Motor neuron (in vitro differentiated cells): Measurements from ENCODE around the gene PRR23A. TPM values are rescaled to one million over a fixed set of nuclear protein-coding genes. Genes with fewer than 3 reads are reported as not detected.
"Not testable (repeated sequence)": the region's sequence is repeated elsewhere in the genome, so short reads cannot be mapped to it uniquely, and the experiment has no call there.

Experiments used
- ATAC-seq, 8 experiments: fragments of 200-7000 bp; cut with Tn5 transposase; replicated peaks in 6 of 8; 2 replicates each; pipeline ENCODE4 v1.8.0; 2021; ENCODE audit warnings: mild to moderate bottlenecking in 8 of 8, moderate library complexity in 8 of 8
- H3K27ac ChIP-seq, 2 donors: fragments of 250-450 bp; sonication (Bioruptor Pico); 2 replicates each; pipeline ENCODE4 v1.9.0; 2021; ENCODE audit warnings: antibody characterized with exemption in 2 of 2, mild to moderate bottlenecking in 2 of 2, moderate library complexity in 1 of 2
- H3K4me1 ChIP-seq, 2 donors: fragments of 250-450 bp; sonication (Bioruptor Pico); replicated peaks in 1 of 2; 2 replicates each; pipeline ENCODE4 v1.6.1; 2021; ENCODE audit warnings: antibody characterized with exemption in 2 of 2, mild to moderate bottlenecking in 2 of 2, moderate library complexity in 1 of 2
- H3K4me3 ChIP-seq, 5 donors: fragments of 250-450 bp; sonication (Bioruptor Pico); 2 replicates each; pipeline ENCODE4 v1.9.0; 2021; ENCODE audit warnings: antibody characterized with exemption in 5 of 5, mild to moderate bottlenecking in 5 of 5, moderate library complexity in 4 of 5
- WGBS, 10 experiments: fragments of 450-650 bp; shearing (Covaris generic); methylation state at CpG; one replicate each; pipeline ENCODE4 v1.0.0; 2022; 5-methylcytosine and 5-hydroxymethylcytosine counted together
- in situ Hi-C, 9 experiments: fragments of 400-800 bp; cut with MboI; loops; one replicate each; pipeline ENCODE4 v1.15.0; 2021; ENCODE audit warnings: low sequenced_read_pairs in 9 of 9, low pct_unique_long_range_greater_than_20kb in 2 of 9; ENCODE audit not compliant: unreplicated experiment in 9 of 9
- total RNA-seq, 8 experiments: library from RNA; unstranded; fragments of 300-600 nt; gene quantifications; 2 replicates each; pipeline versions ENCODE4 v1.2.3 to v1.2.4, GENCODE V29; 2022

Gene PRR23A
- total RNA-seq: under 1 TPM in 1 of 8 experiments, not detected in 7; 0.52 TPM

- Histone ChIP-seq H3K27ac (no peak within 1 kb of the TSS), H3K4me1 (no peaks in the 10 kb centered on the region), H3K4me3 (no peak within 1 kb of the TSS)
- in situ Hi-C loops: no loop called here
- no peak for ATAC-seq
- 96 to 97% methylated on average over 13 to 14 of the region's 60 CpGs; no CpG with 5 or more reads in 8 of the 10 experiments for WGBS, 10 experiments
Measured at GRCh38 chr3:139006051-139006716, at the start of gene PRR23A. Gene PRR23A, minus strand, starts transcription at chr3:139006268. Its CDS starts 0 bp downstream, at chr3:139006268.

DNA sequence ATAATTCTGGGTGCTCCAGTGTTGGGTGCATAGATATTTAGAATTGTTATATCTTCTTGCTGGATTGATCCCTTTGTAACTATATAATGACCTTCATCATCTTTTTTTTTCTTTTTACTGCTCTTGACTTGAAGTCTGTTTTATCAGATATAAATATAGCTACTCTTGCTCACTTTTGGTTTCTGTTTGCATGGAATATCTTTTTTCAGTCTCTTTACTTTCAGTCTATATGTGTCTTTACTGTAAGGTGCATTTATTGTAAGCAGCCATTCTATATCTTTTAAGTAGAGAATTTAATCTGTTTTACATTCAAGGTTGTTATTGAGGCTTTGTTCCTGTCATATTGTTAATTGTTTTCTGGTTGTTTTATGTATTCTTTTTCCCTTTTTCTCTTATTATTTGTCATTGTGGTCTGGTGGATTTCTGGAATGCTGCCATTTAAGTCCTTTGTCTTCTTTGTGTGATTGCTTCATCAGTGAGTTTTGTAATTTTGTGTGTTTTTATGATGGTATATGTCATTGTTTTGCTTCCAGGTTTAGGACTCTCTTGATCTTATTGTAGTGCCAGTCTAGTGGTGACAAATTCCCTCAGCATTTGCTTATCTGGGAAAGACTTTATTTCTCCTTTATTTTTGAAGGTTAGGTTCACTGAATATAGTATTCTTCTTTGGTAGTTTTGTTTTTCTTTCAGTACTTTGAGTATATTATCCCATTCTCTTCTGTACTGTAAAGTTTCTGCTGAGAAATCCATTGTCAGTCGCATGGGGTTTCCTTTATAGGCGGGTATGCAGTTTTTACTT, 46.9 kb upstream of the PRR23A start:
- H3K4me1 ChIP-seq: no peaks in the 10 kb centered on the region
- in situ Hi-C loops: no loop called here
- 0 to 94% (median 79%) methylated on average over 1 to 2 of the region's 2 CpGs; no CpG with 5 or more reads in 1 of the 10 experiments for WGBS, 10 experiments
- no peak for ATAC-seq
- no peak overlapping the region for H3K4me3 ChIP-seq
- no peak overlapping the region for H3K27ac ChIP-seq

DNA sequence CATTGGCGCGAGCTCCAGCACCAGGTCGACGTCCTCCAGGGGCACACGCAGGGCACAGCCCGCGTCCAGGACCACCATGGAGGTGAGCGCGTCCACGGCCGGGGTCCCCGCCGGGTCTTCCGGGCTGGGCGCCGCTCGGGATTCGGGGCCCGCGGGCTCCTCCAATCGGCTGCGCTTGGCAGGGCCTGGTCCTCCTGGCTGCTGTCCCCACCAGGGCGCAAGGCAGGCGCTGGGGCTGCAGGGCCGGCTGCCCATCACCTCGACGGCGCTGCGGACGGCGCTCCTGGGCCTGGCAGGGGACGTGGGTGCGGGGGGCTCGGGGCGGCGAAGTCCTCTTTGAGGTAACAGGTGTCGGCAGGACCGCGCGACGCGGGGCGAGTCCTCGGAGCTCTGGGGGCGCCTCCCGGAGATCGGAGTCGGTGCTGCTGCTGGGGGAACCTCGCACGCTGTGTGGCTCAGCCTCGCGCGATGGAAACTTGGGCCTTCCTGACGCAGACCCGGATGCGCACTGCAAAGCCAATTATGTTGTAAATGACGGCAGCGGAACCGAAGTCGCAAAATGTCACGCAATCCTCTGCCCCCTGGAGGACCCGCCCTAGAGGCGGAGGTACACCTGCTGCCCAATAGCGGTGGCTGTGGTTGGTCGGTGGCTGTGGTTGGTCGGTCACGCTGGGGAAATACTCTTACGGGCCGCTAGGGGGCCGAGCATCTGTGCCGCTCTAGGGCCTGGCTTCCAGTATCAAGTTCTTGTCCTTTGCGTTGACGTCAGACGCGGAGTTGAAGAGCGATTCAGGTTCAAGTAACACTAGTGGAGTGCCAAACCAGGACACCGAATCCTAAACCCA, 38.5 kb upstream of the PRR23A start, which contains the start of gene PRR23C:
TSS of gene PRR23C (minus strand) at position 527 of the 845 bp plus-strand sequence. CDS start at position 255, 272 bp downstream.
- no peak for ATAC-seq
- 80 to 100% (median 97%) methylated on average over 1 to 35 of the region's 77 CpGs; no CpG with 5 or more reads in 5 of the 10 experiments for WGBS, 10 experiments

DNA sequence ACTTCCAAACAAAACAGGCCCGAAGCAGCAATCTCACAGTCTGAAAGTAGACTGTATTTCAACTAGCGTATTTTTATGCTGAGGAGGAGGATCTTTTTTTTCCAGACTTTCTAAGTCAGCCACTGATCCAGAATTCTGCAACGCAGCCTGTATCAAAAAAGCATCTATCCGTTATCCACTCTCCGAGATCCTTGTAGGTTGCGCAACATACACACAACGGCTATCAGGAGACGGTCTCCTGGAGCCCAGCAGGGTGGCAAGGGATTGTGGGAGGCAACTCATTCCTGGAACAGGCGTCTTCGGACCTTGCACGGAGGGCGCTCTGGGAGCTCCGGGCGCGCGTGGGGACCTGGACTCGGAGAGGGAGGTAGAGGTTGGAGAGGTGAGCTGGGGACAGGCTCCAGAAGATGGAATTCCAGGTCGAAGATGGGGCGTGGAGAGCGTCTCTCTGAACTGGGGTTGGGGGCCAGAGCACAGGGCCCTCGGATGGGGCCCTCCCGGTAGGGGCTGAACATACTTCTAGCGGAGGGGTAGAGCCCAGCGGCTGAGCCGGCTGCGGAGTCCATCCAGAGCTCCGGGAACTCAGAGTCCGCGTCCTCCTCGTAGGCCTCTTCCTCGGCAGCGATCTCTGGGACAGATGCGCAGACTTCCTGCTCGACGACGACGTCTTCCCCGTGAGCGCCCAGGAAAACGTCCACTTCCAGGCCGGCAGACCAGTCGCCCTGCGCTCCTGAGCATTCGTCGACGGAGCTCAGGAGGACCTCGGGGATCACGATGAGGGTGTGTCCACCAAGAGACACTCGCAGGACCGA, 37.7 kb upstream of the PRR23A start:
- no peak for ATAC-seq
- H3K27ac ChIP-seq: no peak overlapping the region
- 37 to 100% (median 91%) methylated on average over 1 to 19 of the region's 50 CpGs; no CpG with 5 or more reads in 2 of the 10 experiments for WGBS, 10 experiments
- in situ Hi-C loops: no loop called here
- H3K4me3 ChIP-seq: no peak overlapping the region
- H3K4me1 ChIP-seq: no peaks in the 10 kb centered on the region

More for the DNA sequence above, 38.5 kb upstream of the PRR23A start, which contains the start of gene PRR23C:
- H3K4me3 ChIP-seq: no peak within 1 kb of the TSS
- H3K27ac ChIP-seq: no peak within 1 kb of the TSS
- H3K4me1 ChIP-seq: no peaks in the 10 kb centered on the region
- in situ Hi-C loops: no loop called here

- Histone ChIP-seq H3K4me1 (no peaks in the 10 kb centered on the region), H3K27ac (no peak overlapping the region), H3K4me3 (no peak overlapping the region)
- in situ Hi-C loops: no loop called here
- WGBS, 10 experiments: 45 to 90% (median 78%) methylated on average over 2 to 6 of the region's 6 CpGs; no CpG with 5 or more reads in 2 of the 10 experiments
- no peak for ATAC-seq
Measured at GRCh38 chr3:139037478-139037877, 31.4 kb upstream of the PRR23A start.

DNA sequence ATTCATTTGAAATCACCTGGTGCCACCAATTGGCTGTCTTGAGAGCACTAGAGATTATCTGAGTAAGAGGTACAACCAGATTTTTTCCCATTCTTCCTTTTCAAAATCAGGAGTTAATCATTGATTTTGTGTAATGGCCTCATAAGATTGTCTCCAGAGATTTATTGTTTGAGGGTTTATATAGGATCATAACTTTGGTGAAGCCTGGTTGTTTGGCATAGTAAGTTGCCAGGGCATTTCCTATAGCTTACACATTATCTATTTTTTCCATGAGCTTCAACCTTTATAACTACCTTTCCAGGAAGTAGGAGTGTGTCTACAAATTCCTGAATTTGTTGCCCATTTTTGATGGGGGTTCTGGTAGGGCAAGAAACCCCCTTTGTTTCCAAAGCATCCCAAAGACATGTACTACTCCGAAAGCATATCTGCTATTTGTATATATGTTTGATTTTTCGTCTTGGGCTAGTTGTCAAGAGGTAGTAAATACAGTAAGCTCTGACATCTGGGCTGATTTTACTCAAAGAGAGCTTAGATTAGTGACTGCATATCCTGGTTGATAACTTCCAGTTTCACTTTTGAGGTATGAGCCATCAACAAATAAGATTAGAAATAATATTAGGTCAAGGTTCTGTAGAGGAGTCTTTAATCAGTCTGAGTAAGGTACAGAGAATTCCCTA, 26.4 kb upstream of the PRR23A start:
- in situ Hi-C loops: no loop called here
- no peaks in the 10 kb centered on the region for H3K4me1 ChIP-seq
- WGBS, 10 experiments: 0 to 80% (median 60%) methylated on average over 1 to 2 of the region's 2 CpGs; no CpG with 5 or more reads in 1 of the 10 experiments
- H3K4me3 ChIP-seq: no peak overlapping the region
- no peak for ATAC-seq
- H3K27ac ChIP-seq: no peak overlapping the region

GRCh38 chr3:139030576-139030975, 24.5 kb upstream of the PRR23A start:
- H3K27ac ChIP-seq, ATAC-seq, in situ Hi-C loops, H3K4me1 ChIP-seq, H3K4me3 ChIP-seq: not testable (repeated sequence)

DNA sequence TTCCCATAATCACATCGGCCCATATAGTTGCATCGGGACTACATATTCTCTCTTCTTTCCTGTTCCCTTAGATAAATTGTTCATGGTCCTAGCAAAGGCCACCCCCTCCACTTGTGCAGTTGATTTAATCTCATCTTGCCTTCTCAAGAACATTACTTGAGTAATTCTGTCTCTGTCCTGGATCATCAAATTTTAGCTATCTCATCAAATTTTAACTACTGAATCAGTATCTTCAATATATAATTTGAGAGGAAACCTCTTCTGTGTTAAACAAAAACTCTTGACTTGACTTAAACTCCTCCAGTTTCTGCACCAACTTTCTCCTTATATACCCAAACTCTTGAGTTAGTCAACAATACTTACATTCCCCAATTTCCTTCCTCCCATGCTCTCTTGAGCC, 18.9 kb upstream of the PRR23A start:
- 7 to 100% (median 76%) methylated on average over 2 of the region's 2 CpGs; no CpG with 5 or more reads in 1 of the 10 experiments for WGBS, 10 experiments
- ATAC-seq: no peak
- in situ Hi-C loops: no loop called here
- H3K4me1 ChIP-seq: no peaks in the 10 kb centered on the region
- no peak overlapping the region for H3K4me3 ChIP-seq
- H3K27ac ChIP-seq: no peak overlapping the region

DNA sequence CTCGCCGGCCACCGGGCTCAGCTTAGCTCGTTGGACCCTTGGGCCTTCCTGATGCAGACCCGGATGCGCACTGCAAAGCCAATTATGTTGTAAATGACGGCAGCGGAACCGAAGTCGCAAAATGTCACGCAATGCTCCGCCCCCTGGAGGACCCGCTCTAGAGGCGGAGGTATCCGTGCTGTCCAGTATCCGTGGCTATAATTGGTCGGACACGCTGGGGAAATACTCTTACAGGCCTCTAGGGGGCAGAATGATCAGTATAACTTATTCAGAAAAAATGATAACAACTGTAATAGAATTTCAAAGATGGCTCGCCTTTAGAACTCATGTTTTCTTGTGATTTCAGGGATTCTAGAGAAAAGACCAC, 14.8 kb upstream of the PRR23A start, which contains the start of gene PRR23B:
TSS of gene PRR23B (minus strand) at position 59 of the 367 bp plus-strand sequence. CDS start 265 bp downstream, outside the sequence.
- Histone ChIP-seq H3K4me1 (no peaks in the 10 kb centered on the region), H3K4me3 (no peak within 1 kb of the TSS), H3K27ac (no peak within 1 kb of the TSS)
- no peak for ATAC-seq
- 30 to 100% (median 83%) methylated on average over 1 to 12 of the region's 19 CpGs; no CpG with 5 or more reads in 3 of the 10 experiments for WGBS, 10 experiments
- in situ Hi-C loops: no loop called here

GRCh38 chr3:139020036-139020867, 14.2 kb upstream of the PRR23A start:
- no peak for ATAC-seq

DNA sequence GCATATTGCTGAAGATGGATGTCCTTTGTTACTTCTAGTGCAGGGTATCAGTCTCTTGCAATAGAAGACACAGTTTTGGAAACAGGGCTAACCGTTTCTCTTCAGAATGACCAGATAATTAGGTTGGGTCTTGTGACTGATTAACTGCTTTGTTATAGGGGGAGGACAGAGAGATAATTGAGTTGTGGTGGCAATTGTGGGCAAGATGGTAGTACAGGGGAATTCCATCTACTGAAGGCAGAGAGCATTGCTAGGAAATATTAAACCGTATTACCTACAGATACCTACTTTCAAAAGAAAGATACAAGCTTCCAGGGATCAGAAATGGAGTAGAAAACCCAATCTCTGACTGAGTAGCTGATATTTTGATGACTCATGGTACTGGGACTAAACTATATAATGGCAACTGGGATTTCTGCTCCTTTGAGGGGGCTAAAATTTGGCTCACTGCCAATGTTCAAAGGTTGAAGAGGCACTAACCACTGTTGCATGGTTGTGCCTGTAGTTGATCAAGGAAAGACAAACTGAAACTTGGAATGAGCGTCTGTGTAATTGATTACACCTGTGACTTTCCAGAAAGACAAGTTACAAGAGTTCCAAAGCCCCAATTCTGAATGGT, 10.5 kb upstream of the PRR23A start:
- no peak for ATAC-seq
- in situ Hi-C loops: no loop called here
- no peak overlapping the region for H3K4me3 ChIP-seq

More at GRCh38 chr3:139020036-139020867, 14.2 kb upstream of the PRR23A start:
- in situ Hi-C loops: no loop called here
- WGBS, 10 experiments: 96 to 99% methylated on average over 17 to 32 of the region's 81 CpGs; no CpG with 5 or more reads in 8 of the 10 experiments
- Histone ChIP-seq H3K4me1 (no peaks in the 10 kb centered on the region), H3K4me3 (no peak overlapping the region), H3K27ac (no peak overlapping the region)

More for the DNA sequence above, 10.5 kb upstream of the PRR23A start:
- no peaks in the 10 kb centered on the region for H3K4me1 ChIP-seq
- H3K27ac ChIP-seq: no peak overlapping the region
- WGBS, 10 experiments: 5 to 89% (median 49%) methylated on average over 1 to 3 of the region's 3 CpGs; no CpG with 5 or more reads in 2 of the 10 experiments
